UCSD-AML1 (cell line): ENCODE results near the gene EXOC3.

Experiments used
- DNase-seq: peaks from one replicate; lab custom pipeline; 2025; ENCODE audit not compliant: unreplicated experiment; lab: John Stamatoyannopoulos, UW

The EXOC3 gene

DNA sequence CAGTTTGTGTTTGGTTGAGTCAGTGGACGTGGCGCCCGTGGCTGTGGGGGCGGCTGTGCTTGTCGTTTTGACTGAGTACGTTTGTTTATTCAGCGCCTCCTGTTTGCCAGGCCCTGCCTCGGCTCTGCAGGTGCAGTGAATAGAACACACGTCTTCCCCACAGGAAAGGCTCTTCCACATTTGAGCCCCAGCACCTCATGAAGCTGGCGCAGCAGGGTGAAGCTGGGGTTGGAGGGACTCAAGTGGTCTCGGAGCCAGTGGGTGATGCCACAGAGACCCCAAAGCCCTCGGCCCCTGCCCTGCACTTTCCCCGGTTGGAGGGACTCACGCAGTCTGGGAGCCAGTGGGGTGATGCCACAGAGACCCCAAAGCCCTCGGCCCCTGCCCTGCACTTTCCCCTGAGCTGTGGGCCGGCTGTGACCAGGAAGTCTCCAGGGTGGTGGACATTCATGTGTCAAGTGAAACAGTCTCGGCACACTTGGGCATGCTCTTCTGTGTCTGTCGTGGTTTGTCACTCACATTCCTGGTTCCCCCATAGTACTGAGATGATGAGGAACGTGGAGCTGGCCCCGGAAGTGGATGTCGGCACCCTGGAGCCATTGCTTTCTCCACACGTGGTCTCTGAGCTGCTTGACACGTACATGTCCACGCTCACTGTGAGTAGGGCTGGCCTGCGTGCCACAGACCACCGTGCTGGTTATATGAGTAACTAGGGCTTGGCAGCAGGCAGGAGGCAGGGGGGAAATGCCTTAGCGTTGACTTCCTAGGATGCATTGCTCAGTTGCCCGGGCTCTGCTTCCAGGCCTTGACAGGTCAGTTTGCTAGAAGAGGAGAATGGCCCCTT lies 13.6 kb downstream of the EXOC3 start:
- DNase-seq = no peak

DNA sequence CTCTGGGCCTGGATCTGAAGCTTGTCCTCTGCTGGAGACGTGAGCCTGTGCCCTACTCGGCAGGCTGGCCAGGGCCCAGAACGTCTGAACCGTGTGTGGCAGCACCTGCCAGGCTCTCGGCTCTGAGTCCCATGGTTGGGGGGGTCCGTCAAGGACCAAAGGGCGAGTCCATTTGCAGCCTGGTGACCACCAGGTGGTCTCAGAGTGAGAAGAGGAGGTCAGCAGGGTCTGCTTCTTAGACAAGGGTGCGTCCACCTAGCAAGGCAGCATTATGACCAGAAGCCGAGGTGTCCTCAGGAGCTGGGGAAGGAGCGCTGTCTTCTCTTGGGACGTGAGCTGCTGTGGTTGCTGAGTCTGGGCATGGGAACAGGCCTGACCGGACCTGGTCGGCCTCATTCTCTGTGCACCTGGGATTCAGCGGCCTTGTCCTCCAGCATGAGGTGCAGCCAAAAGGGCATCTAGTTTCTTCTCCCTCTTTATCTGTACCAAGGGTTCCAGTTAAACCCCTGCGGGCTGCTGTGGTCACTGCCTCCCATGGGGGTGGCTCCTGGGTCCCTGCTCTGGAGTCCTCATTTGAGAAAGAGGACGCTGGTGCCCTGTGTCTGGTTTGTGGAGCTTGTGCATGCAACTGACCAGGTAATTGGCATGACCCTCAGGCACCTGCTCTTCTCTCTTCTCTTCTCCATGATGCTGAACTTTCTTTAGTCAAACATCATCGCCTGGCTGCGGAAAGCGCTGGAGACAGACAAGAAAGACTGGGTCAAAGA lies 14.4 kb downstream of the EXOC3 start:
- DNase-seq = no peak

DNA sequence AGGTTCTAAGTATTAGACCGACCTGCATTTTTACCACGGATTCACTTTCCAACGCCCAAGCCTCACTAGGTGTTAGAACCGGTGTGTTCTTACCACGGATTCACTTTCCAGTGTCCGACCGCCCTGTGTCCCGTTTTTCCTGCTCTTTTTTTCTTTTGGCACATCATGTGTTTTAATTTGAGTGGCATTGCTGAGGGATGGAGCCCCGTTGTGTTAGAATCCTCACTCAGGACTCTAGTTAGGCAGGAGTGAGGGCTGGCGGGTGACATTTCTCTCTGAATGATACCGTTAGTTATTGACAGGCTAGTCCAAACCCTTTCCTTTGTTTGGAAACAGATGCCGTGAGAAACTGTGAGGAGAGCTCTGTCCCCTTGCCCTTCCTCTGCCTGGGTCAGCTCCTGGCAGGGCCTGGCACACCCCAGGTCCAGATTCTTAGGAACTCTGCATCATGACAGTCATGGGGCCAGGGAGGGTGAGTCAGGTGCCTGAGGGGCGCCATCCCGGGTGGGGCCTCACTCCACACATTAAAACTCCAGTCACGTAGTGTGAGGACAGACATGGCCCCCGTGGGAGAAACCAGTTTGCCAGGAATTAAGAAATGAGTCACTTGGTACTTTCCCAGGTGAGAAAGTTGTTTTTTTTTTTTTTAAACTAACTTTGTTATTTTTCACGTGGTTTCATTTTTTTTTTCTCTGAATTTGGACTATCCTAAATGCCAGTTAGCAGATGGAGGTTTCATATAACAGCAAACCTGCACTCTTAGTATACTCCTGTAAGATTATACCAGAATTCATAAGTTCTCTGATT lies 15.8 kb downstream of the EXOC3 start:
- DNase-seq = no peak

DNA sequence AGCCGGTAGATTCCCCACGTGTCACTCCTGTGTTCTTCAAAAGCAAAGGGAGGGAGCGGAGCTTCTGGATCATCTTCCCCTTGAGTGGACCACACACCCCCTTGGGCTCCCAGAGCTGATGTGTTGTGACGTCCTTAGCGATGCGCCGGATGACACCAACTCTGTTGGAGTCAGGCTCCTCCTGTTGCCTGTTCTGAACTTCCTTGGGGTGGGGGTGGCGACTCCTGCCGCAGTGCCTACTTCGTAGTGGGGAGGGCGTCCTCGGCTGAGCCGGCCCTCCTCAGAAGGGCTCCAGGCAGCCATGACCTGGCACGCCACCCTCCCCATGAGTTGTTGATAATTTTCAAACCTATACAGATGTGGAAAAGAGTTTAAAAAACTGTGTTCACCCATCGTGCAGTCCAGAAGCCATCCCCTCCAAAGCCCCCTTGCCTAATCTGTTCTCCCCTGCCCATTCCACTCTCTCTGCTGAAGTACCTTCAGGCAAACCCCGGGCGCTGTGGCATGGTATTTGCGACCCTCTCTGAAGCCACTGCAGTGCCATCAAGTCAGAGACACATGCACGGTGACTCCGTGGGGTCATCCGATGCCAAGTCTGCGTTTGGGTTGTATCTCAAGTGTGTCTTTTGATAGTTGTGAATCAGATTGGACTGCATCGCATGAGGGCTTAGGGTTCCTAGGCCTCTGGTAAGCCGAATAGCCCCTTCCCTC lies 16.7 kb downstream of the EXOC3 start:
- DNase-seq = no peak

DNA sequence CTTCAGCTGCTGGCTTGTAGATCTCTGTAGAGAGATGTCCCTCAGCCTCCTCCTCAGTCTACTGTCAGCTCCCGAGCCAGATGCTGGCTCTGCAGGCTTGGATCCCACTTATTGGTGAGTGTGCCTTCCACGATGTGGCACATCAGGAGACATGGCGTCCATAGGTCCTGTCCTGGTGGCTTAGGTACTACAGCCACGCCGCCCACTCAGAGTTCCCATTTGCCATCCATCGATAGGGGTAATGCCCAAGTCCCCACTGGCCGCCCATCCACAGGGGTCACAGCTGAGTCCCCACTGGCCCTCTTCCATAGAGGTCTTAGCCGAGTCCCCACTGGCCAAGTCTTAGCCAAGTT lies 17.3 kb downstream of the EXOC3 start:
- DNase-seq = no peak

DNA sequence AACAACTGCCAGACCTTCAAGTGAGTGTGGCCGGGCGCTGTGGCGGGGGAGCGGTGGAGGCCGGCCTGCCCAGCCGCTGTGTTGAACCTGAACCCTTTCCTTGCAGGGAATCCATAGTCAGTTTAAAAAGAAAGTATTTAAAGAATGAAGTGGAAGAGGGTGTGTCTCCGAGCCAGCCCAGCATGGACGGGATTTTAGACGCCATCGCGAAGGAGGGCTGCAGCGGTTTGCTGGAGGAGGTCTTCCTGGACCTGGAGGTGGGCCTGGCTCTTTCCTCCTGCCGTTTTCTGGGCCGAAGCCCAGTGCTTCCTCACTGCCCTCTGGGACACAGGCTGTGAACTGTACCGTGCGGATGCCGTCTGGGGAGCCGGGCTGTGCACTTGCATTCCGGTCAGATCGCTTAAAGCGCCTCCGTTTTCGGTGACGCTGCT lies 19.1 kb downstream of the EXOC3 start:
- no peak for DNase-seq

DNA sequence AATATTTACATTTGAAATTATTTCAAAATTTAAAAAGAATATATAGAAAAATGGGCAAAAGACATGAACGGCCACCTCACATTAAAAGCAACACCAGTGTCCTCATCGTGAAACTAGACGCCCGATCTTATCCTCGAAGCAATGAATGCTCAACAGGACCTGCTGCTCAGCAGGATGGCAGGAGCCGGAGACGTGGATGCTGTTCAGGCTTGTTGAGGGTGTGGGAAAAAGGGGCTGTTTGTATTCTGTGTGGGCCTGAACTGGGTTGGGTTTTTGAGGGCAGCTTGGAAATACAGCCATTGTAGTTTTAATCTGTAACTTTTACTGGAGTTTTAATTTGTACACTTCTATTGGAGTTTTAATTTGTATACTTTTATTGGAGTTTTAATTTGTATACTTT lies 20.3 kb downstream of the EXOC3 start:
- DNase-seq = no peak

DNA sequence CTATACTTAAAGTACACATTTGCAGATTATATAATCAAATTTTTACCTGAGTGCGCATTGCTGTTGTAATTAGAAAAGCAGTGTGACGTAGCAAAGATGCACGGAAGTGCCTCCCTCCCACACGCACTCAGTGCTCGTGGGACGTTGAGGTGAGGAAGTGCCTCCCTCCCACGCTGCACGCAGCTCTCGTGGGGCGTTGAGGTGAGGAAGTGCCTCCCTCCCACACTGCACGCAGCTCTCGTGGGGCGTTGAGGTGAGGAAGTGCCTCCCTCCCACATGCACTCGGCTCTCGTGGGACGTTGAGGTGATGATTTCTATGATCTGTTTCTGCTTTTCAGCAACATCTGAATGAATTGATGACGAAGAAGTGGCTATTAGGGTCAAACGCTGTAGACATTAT lies 21.0 kb downstream of the EXOC3 start:
- DNase-seq = peak; percentile 37

DNA sequence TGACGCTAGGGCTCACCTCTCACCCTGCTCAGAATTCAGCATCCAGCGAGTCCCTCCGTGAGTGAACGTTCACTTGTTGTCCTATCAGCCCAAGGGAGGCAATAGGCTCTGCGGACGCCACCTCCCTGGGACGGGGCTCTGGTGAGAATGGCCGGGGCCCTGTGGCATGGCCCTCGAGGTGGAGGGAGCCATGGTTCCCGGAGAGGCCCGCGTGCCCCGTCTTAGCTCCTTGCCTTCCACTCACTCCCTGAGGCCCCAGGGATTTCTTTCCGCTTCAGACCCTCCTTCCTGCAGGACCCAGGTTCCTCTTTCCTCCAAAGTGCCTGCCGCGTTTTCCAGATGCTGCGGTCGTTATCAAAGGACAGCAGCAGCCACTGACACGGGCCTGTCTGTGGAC lies 21.5 kb downstream of the EXOC3 start:
- DNase-seq = no peak

DNA sequence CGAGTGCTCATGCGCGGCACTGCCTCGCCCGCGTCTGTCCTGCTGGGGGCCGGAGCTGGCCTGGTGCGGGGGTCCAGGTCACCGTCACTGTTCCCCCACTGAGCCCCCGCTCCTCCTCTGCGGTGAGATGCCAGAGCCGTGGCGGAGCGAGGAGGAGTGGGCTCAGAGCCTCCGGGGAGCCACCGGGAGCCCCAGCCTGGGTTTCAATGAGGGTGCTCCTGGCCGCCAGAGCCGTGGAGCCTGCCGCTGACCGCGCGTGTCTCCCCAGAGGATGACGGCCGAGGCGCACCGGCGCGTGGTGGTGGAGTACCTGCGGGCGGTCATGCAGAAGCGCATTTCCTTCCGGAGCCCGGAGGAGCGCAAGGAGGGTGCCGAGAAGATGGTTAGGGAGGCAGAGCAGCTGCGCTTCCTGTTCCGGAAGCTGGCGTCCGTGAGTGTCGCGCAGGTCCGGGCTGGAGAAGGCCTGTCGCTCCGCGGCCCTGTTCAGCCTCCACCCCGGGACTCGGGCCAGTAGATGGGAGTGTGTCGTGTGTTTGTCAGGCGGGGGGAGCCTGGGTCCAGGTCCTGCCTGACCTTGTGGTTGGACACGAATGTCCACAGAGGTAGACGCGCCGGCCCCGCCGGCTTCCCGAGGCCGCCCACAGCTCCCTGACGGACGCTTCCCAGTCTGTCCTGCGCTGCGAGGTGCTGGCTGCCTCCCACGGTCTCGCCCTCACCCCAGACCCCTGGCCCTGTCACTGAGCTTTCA lies 22.0 kb downstream of the EXOC3 start:
- no peak for DNase-seq

DNA sequence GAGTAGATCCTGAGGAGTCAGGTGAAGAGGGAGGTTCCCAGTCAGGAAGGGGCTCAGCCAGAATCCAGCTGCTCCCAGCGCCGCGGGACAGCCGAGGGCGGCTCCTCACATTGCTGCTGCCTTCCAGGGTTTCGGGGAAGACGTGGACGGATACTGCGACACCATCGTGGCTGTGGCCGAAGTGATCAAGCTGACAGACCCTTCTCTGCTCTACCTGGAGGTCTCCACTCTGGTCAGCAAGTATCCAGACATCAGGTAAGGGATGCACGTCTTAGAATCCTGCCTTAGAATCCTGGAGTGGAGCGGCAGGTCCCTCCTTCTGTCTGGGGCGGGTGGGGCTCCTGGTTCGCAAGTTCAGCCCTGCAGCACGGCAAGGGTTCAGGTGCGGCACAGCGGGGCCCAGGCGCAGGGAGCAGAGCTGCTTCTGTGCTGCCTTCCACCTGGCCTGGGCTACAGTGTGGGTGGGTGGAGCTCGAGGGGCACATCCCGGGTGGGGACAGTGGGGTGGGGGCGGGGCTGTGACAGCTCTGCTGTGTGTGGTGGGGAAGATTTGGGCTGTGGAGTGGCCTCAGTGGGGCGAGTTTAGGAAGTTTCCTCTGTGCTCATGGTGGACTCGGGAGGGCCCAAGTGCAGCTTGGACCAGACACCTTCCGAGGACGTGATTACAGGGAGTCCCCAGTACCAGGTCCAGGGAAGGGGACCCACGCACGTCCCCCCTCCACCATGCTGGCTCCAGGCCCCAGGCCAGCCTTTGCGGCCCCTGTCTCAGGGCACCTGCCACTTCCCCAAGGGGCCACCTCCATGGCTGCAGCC lies 22.8 kb downstream of the EXOC3 start:
- DNase-seq = no peak

DNA sequence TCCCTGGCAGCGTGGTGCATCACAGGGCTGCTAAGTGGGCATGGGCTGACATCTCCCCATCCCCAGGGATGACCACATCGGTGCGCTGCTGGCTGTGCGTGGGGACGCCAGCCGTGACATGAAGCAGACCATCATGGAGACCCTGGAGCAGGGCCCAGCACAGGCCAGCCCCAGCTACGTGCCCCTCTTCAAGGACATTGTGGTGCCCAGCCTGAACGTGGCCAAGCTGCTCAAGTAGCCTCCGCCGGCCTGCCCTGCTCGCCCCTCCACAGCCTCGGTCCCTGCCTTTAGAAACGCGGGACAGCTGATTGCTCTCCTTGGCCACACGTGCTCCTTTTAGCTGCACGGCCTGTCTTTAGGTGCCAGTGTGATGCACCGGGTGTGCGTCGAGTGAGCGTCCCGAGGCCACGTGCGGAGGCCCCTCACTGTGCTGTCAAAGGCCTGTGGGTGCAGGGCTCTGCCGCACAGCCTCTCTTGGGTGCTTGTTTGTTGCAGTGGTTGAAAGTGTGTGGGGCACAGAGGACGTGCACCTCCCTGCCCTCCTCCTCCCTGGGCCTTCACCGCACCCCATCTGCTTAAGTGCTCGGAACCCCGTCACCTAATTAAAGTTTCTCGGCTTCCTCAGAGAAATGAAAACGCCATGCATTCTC lies 23.8 kb downstream of the EXOC3 start:
- no peak for DNase-seq

DNA sequence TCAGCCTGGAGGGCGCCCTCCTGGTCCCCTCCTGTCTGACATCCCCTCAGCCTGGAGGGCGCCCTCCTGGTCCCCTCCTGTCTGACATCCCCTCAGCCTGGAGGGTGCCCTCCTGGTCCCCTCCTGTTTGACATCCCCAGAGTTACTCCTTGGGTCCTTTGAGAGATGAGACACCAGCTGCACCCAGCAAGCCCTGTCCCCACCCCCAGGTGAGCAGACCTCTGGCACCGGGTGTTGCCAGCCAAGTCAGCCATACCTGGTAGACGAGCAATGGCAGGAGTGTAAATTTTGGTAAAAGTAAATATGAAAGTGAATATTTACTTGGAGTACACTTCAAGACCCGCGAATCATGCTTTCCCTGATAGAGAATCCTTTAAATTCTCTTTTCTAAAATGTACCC lies 25.4 kb downstream of the EXOC3 start:
- no peak for DNase-seq

DNA sequence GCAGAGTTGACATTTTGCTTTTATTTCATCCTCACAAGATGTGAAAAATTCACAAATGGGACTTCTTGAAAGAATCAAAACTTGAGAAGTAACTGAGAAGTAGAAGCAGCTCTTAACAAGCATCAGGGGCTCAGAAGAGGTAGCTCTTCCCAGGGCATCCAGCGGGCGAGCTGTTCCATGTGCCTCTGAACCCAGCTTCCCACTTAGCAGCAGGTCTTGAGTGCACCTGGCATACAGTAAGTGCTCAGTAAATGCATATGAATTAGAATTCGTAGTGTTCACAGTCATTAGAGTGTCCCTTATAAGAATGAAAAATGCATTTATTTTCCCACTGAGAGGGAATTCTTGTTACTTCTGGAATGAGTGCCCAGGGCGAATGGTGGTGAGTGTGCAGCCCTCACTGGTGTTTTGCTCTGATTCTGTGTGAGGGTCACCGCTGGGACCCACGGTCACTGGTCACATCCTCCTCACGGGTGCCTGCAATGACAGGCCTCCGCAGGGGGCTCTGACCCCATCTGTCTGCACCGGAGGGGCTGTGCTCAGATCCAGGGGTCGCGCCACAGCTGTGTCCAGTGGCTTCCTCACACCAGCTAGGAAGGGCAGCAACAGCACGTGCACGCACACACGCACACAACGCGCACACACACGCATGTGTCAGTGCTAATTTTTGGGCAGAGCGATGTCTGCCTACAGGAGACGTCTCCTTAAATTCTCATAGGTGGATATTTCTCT lies 26.9 kb downstream of the EXOC3 start:
- no peak for DNase-seq

DNA sequence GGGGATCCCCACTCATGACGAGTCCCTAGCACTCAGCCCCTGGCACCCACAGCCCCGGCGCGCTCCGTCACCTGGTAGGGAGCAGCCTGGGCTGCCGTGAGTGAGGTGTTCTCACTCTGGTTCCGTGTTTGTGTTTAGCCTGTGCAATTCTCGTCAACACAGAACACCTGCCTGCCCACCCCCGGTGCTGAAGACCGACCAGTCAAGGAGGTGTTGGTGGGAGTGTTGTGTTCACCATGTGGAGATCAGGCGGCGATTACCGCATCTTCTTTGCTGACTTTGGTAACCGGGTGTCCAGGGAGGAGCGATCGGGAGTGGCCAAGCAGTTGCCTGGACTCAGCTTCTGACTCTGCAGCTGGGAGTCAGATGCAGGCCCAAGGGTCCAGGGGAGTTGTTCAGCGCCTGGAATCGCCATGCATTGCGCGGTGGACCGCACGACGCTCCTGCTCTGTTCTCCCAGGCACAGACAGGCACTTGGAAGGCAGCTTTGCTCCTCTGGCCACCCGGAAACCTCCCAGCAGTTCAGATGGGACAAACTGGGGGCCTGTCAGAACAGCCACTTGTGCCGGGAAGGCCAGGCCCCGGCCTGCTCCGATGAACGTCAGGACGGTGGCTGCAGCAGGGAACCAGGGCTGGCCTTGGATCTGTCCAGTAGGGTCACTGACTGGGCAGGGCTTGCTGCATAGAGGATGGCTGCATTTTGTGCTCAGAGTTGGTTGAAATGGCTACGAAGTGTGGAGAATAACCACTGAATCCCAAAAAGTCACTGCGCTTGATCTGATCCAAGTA lies 28.2 kb downstream of the EXOC3 start:
- DNase-seq = no peak

DNA sequence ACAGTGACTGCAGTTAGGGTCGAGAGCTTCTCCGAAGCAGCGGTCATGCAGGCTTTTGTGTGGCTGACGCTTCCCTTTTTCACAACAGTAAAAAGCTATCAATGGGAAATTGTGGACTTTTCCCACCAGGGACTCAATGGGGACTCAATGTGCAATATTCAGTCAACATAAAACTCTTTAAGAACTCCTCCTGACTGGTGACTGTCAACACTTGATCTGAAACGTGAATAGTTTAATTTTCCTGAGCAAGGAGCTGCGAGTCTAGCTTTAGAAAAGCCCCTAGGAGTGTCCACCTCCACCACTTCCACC lies 28.7 kb downstream of the EXOC3 start:
- DNase-seq = no peak

DNA sequence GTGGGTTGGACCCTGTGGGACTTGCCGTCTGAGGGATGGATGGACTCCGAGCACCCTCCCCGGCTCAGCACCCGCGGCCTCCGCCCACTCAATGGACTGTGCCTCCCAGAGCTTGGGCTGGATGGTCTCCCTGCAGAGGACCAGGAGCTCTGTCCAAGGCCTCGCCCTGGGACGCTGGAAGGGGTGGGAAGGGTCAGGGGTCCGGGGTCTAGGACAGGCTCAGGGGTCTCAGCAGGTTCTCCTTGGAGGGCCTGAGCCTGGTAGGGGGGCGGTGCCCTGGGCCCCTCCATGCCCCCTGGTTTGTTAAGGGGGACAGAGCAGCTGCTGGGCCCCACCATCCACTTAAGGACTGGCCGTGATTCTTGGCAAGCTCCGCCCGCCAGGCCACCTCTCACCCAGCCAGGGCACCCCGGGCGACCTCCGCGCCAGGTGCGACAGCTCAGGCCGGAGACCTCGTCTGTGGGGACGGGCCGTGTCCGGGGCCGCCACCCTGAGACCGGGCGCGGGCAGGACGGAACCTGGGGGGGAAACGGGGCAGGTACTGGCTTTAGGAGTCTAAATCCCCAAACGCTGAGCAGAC lies 29.2 kb downstream of the EXOC3 start:
- DNase-seq = no peak
